Glomerular visceral epithelial cell (primary cell): ENCODE data around the gene GUSB.
"Not testable (repeated sequence)": the region's sequence is repeated elsewhere in the genome, so short reads cannot be mapped to it uniquely, and the experiment has no call there.

Experiments
- DNase-seq: peaks from one replicate; pipeline ENCODE4 v3.0.0-alpha.2; 2016; ENCODE audit errors: extremely low spot score

GUSB gene

DNA sequence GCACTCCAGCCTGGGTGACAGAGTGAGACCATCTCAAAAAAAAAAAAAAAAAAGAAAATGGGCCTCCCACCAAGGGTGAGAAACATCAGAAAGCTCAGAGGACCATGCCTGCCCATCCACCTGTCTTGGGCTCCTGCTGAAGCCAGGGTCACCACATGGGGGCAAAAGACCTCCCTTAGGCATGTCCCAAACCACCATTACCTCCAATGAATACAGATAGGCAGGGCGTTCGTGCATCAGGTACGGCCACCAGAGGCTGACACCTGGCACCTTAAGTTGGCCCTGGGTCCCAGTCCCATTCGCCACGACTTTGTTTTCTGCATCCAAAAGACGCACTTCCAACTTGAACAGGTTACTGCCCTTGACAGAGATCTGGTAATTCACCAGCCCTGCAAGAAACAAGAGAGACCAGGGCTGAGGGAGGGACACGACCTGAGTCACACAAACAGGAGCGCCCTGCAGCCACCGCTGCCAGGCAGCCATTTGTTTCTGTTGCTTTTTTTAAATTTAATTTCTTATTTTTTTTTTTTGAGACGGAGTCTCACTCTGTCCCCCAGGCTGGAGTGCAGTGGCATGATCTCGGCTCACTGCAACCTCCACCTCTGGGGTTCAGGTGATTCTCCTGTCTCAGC is 6.1 kb downstream of the GUSB start:
- DNase-seq: no peak

DNA sequence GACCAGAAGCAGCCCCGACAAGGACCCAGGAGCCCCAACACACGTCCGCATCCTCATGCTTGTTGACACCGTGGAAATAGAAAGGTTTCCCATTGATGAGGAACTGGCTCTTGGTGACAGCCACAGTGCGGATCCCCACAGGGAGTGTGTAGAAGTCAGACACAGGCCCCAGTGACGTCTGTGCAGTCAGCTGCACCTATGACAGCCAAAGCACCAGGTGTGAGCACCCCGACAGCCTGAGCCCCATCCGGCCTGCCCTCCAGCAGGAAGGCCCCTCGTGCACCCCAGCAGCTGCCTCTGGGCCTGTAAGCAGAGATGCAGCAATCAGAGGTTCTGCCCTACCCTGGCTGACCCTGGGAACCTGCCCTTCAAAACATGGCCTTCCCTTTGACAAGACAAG is 7.1 kb downstream of the GUSB start:
- no peak for DNase-seq

DNA sequence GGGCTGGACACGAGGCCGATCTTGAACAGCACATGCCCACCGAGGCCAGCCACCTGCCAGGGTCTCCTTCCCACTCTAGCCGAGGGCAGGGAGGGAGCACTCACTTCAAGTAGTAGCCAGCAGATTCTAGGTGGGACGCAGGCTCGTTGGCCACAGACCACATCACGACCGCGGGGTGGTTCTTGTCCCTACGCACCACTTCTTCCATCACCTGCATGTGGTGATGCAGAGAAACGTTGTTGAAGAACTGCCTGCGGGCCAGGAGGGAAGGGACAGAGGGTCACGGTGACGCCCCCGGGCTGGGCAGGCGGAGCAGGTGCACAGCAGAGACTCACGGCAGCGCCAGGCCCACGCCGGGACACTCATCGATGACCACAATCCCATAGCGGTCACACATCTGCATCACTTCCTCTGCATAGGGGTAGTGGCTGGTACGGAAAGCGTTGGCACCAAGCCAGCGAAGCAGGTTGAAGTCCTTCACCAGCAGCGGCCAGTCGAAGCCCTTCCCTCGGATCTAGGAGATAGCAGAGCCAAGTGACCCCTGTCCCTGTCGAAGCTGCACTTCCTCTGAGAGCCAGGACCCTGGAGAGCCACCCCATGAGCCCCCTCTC is 7.7 kb downstream of the GUSB start:
- DNase-seq: no peak

DNA sequence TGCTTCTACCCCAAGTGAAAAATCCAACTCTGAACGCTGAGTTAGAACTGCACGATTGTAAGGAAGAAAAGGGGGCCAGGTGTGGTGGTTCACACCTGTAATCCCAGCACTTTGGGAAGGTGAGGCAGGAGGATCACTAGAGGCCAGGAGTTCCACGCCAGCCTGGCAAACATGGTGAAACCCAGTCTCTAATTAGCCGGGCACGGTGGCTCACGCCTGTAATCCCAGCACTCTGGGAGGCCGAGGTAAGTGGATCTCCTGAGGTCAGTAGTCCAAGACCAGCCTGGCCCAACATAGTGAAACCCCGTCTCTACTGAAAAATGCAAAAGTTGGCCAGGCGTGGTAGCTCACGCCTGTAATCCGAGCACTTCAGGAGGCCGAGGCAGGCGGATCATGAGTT is 9.0 kb downstream of the GUSB start:
- no peak for DNase-seq

DNA sequence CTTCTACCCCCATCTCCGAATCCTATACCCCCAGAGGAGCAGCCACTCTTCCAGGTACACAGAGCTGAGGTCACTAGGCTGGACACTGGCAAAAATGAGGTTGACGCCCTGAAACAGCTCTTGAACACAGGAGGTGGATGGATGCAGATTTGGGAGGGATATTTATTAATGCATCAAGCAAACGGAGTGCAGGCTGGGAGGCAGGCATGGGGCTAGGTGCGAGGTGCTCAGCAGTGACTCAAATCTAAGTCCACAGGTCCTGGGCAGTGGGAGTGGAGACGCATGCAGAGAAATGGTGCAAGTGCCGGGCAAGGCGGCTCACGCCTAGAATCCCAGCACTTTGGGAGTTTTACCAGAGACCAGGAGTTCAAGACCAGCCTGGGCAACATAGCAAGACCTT is 11.0 kb downstream of the GUSB start:
- DNase-seq: no peak

DNA sequence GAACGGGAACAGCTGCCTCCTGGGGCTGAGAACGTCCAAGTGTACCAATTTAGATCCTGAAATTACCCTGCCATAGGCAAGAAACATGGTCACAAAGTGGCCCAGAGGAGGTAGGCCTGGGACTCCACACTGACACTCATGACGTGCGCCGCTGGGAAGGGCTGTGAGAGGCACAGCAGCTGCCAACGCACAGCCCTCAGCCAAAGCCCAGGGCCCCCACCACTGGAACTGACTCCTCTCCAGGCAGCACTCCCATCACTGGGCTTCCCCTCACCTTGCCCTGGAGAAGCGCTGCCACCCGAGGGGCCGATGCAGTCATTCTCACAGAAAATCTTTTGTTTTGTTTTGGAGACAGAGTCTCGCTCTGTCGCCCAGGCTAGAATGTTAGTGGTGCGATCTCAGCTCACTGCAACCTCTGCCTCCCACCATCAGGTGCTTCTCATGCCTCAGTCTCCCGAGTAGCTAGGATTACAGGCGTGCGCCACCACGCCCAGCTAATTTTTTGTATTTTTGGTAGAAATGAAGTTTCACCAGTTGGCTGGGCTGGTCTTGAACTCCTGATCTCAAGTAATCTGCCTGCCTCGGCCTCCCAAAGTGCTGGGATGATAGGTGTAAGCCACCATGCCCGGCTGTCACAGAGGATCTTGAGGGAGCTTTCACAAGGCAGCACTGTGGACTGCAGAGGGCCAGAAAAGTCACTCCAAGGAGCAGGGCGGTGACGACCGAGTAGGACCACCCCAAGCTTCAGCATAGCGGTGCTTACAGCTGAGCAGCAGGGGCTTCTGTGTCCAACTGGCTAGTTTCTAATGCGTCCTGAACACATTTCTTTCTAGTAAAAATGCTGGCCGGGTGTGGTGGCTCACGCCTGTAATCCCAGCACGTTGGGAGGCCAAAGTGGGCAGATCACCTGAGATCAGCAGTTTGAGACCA is 13.5 kb downstream of the GUSB start:
- DNase-seq: no peak

DNA sequence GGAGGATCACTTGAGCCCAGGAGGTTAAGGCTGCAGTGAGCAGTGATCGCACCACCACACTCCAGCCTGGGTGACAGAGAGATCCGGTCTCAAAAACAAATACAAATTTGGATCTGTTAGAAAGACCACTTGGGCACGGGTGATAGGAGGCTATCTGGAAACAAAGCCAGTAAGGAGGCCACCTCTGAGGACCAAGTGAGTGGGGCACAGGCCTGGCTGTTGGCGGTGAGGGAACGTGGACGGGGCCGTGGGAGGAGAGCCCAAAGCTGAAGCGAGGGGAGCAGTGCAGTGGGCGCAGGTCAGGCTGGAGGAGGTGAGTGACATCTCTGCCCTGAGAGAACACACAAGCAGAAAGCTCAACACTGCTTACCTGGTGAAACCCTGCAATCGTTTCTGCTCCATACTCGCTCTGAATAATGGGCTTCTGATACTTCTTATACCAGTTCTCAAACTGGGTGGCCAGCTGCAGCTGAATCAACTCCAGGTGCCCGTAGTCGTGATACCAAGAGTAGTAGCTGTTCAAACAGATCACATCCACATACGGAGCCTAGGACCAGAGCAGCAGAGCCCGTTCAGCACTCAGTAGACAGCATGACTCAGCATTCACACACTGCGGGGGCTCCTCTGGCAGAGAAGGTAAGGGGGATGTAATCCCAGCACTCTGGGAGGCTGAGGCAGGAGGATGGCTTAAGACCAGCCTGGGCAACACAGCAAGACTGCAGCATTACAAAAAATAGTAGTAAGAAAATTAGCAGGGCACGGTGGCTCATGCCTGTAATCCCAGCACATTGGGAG is 14.5 kb downstream of the GUSB start:
- no peak for DNase-seq

DNA sequence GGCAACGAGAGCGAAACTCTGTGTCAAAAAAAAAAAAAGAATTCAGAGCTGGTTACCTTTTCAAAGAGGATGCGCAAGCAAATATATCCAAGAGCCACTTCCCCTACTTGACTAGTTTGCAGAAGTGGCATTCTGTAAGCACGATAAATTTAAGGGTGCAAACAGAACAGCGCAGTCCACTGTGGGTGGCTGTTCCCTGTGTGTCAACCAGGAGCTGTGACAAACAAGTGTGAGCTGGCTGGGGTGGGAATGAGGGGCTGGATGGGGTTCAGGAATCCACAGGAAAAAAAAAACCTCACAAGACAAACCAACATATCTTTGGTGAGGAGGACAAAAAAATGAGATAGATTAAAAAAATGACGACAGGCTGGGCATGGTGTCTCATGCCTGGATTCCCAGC is 15.9 kb downstream of the GUSB start:
- no peak for DNase-seq

DNA sequence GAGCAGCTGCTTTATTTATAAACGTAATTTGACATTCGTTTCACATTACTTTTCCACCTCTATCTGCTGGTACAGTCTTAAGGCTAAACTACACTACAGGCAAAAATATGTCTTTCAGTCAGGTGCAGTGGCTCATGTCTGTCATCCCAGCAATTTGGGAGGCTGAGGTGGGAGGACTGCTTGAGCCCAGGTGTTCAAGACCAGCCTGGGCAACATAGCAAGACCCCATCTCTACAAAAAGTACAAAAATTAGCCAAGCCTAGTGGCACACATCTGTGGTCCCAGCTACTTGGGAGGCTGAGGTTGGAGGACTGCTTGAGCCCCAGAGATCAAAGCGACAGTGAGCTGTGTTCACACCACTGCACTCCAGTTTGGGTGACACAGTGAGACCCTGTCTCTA is 17.3 kb downstream of the GUSB start:
- DNase-seq: not testable (repeated sequence)

DNA sequence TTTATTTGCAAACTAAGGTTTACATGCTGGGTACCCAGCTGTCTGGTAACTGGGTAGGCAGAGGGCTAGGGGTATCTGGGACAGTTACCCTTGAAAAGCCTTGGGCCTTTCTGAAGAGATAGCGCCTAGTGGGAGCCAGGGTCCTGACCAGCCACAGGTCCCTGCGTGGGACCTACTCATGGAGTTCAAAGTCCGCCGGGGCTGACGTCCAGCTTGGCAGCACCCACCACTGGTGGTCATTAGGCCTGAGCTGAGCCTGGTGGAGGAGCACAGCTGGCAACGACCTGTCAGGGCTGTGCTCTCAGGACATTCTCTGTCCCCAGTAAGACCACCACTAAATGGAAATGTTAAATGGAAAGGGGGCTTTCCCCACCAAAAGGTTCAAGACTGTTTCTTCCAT is 20.0 kb downstream of the GUSB start:
- DNase-seq: no peak

DNA sequence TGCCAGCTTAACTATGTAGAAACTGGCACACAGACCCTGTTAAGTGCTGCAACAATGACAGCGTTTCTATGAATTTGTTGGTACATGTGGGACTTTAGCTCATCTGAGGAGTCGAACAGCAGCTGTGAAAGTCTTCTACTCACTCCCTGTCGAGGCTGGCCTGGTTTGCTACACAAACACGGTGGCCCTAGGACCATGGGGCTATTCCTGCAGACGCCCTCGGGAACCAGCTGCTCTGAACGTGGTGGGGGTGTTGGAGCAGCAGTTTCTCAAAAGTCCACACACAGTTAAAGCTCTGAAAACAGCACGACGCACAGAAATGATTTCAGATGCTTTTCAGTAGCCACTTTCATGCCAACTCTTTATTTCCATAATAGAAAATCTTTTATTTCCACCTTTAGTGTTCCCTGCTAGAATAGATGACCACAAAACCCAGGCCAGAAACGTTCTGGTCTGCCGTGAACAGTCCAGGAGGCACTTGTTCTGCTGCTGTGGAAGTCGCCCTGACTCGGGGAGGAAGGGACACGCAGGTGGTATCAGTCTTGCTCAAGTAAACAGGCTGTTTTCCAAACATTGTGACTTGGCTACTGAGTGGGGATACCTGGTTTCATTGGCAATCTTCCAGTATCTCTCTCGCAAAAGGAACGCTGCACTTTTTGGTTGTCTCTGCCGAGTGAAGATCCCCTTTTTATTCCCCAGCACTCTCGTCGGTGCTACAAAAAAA is 21.5 kb downstream of the GUSB start:
- DNase-seq: no peak

DNA sequence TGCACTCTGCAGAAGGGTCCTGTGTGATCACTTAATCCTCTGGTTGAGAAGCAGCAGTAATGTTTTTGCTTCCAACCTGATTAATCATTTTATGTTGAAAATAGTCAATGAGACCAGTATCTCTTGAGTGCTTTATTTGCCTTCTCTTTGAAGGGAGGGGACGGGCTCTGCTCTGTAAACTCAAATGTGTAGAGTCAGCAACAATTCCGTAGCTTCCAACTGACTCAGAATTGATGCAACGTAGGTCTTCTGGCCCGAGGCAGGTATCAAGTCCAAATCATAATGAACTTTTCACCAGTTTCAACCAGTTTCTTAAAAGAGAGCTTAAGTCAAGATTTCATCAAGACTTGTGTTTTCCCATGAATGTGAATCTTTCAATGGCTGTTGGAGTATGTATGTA is 26.3 kb downstream of the GUSB start:
- DNase-seq: no peak

DNA sequence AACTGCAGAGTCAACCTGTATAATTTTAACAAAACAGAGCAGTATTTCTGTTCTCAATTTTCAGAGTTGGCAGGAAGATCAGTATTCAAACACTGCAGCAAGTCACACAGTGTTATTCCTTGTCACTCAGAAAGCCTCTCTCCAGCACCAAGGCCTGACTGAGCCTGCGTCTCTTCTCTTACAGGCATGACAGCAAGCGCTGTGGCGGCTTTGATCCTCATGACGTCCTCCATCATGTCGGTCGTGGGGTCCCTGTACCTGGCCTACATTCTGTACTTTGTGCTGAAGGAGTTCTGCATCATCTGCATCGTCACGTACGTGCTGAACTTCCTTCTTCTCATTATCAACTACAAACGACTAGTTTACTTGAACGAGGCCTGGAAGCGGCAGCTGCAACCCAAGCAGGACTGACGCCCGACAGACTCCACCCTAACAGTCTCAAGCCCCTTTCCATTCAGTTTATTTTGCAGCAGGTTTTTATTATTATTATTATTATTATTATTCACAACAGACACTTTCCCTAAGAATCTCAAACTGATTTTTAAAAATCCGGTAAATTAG is 28.0 kb downstream of the GUSB start:
- no peak for DNase-seq

DNA sequence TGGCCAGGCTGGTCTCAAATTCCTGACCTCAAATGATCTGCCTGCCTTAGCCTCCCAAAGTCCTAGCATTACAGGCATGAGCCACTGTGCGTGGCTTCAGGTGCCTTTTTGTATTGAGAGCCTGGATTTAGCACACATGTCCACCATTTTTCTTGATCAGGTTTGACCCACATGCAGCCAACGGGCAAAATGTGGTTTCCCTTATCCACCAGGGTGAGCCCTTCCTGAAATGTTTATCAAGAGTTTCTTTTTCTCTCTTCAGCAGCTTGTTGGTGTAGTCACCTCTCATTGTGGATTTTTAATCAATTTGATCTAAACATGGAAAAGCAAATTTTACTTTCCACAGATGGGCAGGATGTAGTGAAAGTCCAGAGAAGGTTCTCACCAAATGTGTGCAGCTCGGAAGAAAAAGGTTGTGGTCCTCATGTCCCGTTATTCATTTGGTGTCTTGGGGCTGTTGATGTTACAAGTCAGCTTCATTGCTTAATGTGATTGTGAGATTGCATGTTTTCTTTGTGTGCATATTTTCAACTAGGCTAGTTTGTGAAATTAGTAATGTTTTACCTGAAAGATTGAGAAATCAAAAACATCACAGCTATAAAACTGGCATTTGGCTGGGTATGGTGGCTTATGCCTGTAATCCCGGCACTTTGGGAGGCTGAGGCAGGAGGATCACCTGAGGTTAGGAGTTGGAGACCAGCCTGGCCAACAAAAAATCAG is 28.9 kb downstream of the GUSB start:
- DNase-seq: no peak

DNA sequence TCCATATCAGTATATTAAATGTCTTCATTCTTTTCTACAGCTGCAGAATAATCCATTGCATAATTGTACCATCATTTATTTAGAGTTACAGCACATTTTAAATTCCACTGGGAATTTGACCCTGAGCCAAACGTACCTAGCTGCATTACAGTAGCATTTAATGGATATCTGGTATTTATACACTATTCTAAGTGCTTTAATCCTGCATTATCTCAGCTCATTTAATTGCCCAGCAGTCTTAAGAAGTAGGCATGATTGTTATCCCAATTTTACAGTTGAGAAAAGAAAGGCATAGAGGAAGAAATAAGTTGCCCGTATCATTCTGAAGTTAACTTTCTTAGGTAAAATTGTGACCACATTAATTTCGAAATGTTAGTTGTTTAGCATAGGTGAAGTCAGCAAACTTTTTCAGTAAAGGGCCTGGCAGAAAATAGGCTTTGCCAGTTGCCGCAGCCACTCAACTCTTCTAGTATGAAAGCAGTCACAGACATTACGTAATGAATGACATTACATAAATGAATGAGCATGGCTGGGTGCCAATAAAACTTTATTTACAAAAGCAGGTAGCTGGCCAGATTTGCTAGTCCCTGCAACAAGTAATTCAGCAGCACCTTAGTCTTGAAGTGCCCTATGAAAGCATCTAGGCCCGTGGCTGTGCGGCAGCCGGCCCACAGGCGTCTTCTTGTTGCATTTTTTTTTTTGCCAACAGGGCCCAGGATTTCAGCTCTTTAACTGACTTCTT is 30.0 kb downstream of the GUSB start:
- DNase-seq: no peak

DNA sequence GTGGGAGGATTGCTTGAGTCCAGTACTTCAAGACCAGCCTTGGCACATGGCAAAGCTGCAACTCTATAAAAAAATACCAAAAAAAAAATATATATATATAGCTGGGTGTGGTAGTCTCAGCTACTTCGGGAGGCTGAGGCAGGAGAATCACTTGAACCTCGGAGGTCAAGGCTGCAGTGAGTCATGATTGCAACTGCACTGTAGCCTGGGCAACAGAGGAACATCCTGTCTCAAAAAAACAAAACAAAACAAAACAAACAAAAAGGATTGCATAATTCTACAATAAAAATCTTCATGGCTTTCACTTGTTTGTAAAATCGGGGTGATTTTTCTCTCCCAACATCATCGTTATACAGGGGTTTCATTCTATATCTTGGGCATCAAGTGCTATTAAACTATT is 35.1 kb downstream of the GUSB start:
- DNase-seq: no peak

DNA sequence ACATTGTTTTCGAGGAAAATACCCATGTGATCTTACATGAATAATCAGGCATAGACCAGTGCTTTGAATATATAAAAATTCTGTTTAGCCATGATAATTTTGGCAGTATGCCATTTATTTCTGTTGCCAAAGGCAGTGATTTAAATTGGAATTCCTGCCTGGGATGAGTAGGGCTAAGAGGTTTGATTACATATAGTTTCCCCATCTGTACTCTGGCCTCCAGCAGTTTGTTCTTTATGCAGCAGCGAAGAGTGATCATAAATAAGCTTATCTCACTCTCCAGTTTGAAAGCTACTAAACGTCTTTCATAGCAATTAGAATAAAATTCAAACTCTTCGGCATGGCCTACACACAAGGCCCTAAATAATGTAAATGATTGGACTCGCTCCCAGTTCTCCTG is 36.2 kb downstream of the GUSB start:
- DNase-seq: not testable (repeated sequence)

DNA sequence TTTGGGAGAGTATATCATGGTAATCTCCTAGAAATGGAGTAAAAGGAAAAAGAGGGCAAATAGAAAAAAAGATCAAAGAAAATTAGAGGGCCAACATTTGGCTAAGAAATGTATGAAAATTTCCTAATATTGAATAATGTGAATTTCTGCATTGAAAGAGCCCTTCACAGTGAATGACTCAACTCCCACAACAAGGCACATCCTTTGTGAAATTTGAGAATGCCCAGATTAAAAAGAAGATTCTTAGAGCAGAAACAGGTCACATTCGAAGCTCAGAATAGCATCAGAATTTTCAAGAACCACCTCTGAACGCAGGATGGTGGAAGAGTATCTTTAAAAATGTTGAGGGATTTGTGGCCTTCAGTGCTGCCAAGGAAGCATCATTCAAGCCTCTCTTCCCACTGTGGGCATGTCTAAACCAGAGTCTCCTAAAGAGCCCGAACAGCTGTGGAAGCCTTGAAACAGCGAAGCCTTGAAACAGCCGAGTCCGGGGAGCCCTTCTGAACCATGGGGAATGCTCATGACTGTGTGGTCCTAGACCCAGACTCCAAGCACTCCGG is 43.6 kb downstream of the GUSB start:
- no peak for DNase-seq

DNA sequence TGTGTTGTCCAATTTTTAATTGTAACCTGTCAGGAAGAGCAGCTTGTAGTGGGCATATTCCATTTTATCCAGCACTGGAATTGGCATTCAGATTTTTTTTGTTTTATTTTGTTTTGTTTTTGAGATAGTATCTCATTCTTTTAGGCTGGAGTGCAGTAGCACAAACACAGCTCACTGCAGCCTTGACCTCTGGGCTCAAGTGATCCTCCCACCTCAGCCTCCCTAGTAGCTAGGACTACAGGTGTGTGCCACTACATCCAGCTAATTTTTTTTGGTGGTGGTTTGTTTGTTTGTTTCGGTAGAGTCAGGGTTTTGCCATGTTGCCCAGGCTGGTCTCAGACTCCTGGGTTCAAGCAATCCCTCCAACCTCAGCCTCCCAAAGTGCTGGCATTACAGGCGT is 44.7 kb downstream of the GUSB start:
- no peak for DNase-seq
